GM18951 (cell line): ENCODE measurements around the gene PPFIA3.
"Not testable (repeated sequence)": the region's sequence is repeated elsewhere in the genome, so short reads cannot be mapped to it uniquely, and the experiment has no call there.

Experiments
- POLR2A ChIP-seq: IDR thresholded peaks from 4 replicates; pipeline ENCODE4 v1.6.1; 2011; ENCODE audit warnings: mild to moderate bottlenecking; ENCODE audit not compliant: insufficient read length, insufficient read depth; ENCODE audit errors: extremely low read depth
- in situ Hi-C: fragments of 300-500 bp; cut with MboI; formaldehyde crosslinking; loops from one replicate; pipeline ENCODE4 v1.12.0; 2022; ENCODE audit warnings: low sequenced_read_pairs, mixed read lengths, inconsistent platforms; ENCODE audit not compliant: unreplicated experiment

Gene PPFIA3

DNA sequence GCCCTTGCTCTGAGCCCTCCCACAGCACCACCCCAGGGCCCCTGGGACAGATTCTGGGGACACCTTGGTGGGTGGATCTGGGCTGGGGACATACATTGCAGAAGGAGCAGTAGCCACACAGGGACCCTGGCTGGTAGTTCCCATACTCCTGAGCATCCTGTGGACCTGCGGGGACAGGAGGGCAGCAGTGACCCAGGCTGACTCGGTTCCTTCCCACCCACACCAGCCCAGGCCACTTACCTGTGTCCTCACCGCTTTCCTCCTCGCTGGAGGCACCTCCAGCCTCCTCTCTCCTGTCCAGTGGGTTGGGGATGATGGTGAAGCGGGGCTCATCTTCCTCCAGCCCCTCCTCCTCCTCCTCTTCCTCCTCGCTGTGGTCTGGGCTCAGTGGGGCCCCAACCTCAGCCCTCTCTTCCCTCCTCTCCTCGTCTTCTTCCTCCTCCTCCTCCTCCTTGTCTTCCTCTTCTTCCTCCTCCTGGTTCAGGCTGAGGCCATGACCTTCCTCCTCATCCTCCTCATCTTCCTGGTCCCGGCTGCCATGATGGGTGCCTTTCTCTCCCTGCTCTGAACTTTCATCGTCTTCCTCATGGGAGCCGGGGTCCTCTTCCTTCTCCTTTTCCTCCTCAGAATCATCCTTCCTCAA, 33.9 kb downstream of the PPFIA3 start:
- TF ChIP-seq POLR2A: no peak
- in situ Hi-C loops: no loop called here

DNA sequence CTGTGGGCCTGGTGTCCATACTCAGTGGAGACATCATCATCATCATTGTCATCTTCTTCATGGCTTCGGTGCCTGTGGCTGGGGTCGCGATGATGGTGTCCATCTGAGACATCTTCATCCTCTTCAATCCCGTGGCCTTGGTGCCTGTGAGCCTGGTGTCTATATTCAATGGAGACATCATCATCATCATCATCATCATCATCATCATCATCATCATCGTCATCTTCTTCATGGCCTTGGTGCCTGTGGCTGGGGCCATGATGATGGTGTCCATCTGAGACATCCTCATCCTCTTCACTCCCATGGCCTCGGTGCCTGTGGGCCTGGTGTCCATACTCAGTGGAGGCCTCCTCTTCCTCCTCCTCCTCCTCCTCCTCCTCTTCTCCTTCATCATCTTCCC, 34.9 kb downstream of the PPFIA3 start:
- TF ChIP-seq POLR2A: no peak
- in situ Hi-C loops: no loop called here

- TF ChIP-seq POLR2A: no peak
- in situ Hi-C loops: no loop called here
Measured at GRCh38 chr19:49155005-49155819, 35.9 kb downstream of the PPFIA3 start, which contains the start of gene HRC. Gene HRC (minus strand): TSS chr19:49155396. CDS start chr19:49155237, 159 bp downstream.

GRCh38 chr19:49155820-49156346, 36.5 kb downstream of the PPFIA3 start:
- TF ChIP-seq POLR2A: no peak
- in situ Hi-C loops: no loop called here

- in situ Hi-C loops: no loop called here
- no peak for TF ChIP-seq POLR2A
Measured at GRCh38 chr19:49157445-49158224, 38.3 kb downstream of the PPFIA3 start, which contains the start of gene TRPM4. Gene TRPM4 (plus strand): TSS chr19:49157792. CDS start chr19:49157867, 75 bp downstream.

GRCh38 chr19:49160450-49161189, 41.3 kb downstream of the PPFIA3 start:
- no peak for TF ChIP-seq POLR2A
- in situ Hi-C loops: no loop called here

- in situ Hi-C loops: no loop called here
- TF ChIP-seq POLR2A: no peak
Measured at GRCh38 chr19:49161987-49162386, 42.6 kb downstream of the PPFIA3 start.

- in situ Hi-C loops: no loop called here
- no peak for TF ChIP-seq POLR2A
Measured at GRCh38 chr19:49165111-49165750, 45.9 kb downstream of the PPFIA3 start.

- in situ Hi-C loops: no loop called here
- TF ChIP-seq POLR2A: no peak
Measured at GRCh38 chr19:49165865-49166301, 46.5 kb downstream of the PPFIA3 start.

GRCh38 chr19:49167857-49168409, 48.6 kb downstream of the PPFIA3 start:
- in situ Hi-C loops: no loop called here
- no peak for TF ChIP-seq POLR2A

GRCh38 chr19:49168421-49168820, 49.1 kb downstream of the PPFIA3 start:
- in situ Hi-C loops: no loop called here
- no peak for TF ChIP-seq POLR2A

DNA sequence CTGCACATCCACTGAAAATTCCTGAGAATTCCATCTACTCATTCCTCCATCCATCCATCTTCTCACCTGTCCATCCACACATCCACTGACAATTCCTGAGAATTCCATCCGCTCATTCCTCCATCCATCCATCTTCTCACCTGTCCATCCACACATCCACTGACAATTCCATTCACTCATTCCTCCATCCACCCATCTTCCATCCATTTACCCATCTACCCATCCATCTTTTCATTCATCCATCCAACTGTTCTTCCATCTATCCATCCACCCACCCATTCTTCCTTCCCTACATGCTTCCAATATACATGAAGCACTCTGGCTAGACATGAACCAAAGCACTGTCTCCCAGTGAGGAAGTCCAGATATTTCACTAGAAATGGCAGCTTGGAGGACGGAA, 53.9 kb downstream of the PPFIA3 start:
- in situ Hi-C loops: no loop called here
- no peak for TF ChIP-seq POLR2A

DNA sequence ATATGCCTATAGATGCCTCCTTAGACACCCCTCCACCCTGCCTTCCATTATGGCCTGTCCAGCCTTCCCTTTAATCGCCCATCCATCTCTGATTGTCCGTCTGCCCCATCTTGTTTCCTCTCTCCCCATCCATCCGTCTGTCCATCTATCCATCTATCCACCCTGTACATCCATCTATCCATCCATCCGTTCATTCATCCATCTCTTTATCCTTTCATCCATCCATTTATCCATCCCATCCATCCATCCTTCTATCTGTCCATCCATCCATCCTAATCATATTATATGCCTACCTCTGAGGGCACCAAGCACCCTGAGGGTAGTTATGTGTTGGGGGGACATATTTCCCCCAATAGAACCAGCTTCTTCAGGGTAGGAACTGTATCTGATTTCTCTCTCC, 61.3 kb downstream of the PPFIA3 start:
- in situ Hi-C loops: no loop called here
- no peak for TF ChIP-seq POLR2A

GRCh38 chr19:49182010-49182847, 62.9 kb downstream of the PPFIA3 start:
- in situ Hi-C loops: not testable (repeated sequence)
